Esophagus mucosa (tissue), 1 donor: ENCODE data around the gene RNF11. TPM values are rescaled to one million over a fixed set of nuclear protein-coding genes. Genes with fewer than 3 reads are reported as not detected.

Source experiments
- ATAC-seq: fragments of 200-7000 bp; cut with Tn5 transposase; one replicate; pipeline ENCODE4 v1.9.1; 2020
- total RNA-seq: library from RNA; stranded (reverse); gene quantifications from one replicate; pipeline ENCODE4 v1.2.4, GENCODE V29; 2023
- donor health status: DM: yes; HTN: yes; CAD: no.

RNF11 gene
- total RNA-seq, 1 donor from 2014 or later, result 78.8 TPM

DNA sequence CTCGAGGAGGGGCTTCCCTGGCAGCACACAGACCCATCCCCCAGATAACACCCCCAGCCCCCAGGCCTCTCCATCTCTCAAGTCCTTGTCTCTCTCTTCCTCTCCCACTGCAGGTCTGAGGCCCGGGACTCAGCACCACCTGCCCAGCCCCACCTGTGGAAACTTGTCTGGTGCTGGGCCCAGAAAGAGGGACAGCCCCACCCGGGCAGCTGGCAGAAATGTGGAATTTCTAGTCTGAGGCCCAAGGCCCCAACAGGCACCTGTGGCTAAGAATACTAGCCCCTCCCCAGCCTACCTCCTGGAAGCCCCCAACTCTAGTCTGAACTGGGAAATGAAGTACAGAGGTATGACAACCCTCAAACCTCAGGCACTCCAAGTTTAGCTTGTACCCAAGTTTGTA, 78.9 kb downstream of the RNF11 start:
- peak; percentile 74 for ATAC-seq

DNA sequence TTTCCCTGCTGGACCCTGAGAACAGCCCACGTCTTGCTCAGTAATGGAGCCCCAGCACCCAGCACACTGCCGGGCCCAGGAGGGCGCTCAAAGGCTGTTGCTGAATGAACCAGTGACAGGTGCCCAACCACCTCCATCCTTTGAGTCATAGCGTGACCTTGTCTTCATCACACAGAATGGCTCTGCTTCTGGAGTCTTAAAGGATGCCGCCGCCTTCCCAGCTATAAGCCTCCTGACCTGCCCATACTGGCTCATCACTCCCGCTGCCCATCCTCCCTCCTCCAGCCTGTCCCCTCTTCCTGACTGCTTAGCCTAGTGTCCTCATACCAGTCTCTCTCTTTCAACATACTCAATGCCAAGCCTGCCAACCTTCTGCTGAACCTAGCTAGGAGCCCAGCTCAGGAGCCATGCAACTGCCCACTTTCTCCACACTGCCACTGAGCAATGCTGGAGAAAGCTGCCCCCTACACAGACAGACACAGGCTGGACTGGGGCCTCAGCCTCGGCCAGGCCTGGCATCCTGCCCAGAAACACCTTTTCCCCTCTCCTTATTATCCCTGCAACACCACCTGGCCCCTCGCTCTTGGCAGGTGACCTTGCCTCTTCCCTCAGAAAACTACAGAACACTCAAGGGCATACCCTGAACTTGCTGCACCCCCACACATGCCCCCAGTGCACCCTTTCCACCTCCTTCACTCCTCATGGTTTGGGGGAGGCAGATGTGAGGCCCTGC, 80.2 kb downstream of the RNF11 start:
- ATAC-seq, result peak; percentile 64

DNA sequence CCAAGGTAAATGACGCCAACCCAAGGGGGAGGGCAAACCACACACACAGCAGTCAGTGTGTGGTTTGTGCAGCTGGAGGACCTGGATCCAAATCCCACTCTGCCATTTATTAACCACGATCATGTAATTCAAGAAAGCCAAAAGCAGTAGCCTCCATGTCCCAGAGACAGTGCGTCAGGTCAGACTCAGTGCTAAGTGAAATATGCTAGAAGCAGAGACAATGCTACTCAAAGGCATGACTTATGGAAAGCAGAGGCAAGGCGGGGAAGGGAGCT, 80.7 kb downstream of the RNF11 start:
- no peak for ATAC-seq

DNA sequence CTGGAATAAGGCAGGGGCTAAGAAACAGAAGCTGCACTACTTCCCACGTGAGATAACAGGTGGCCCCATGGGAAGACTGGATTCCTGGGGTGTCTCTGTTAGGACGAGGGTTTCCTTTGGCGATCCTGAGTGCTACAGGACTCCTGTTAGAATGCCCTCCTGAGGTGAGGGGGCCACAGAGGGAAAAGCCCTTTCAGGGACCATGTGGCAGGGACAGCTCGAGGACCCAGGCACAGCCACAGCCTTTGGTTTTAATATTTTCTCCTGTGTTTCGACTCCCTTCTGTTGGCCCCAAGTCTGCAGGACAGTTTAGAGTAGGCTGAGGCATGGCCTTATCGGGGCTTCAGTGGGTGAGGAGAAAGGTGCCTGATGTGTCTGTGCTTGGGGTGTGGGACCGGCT, 81.7 kb downstream of the RNF11 start:
- no peak for ATAC-seq

DNA sequence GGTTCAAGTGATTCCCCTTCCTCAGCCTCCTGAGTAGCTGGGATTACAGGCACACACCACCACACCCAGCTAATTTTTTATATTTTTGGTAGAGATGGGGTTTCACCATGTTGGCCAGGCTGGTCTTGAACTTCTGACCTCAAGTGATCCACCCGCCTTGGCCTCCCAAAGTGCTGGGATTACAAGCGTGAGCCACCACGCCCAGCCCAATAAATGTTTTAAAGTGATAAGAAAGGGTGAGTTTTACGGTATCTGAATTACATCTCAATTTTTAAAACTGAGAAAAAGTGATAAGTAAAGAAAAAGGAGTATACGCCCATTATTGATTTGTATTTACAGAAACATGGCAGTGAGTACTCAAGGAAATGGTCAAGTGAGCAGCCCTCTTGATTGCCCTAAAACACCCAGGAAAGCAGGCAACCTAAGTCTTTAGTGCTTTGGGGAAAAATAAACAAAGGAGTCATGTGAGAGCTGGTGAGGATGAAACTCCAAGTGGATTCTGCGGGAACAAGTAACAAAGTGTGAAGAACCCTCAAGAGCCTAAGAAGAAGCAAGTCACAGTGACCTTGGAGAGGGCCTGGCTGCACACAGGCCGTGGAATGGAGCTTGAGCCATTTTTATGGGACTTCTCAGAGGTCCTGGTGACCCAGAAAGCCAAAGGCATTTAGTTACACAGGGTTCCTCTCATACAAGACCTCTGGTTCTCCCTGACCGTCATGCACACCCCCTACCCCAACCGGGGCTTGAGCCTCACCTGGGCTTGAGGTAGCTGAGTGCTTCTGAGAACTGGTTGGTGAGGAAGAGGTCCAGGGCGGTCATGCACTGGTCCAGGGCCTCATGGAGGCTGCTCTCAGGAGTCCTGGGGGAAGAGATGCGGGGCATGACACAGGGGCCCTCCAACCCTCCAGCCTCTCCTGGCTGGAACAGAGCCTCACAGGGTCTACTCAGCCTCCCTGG, 85.2 kb downstream of the RNF11 start:
- ATAC-seq, result no peak

DNA sequence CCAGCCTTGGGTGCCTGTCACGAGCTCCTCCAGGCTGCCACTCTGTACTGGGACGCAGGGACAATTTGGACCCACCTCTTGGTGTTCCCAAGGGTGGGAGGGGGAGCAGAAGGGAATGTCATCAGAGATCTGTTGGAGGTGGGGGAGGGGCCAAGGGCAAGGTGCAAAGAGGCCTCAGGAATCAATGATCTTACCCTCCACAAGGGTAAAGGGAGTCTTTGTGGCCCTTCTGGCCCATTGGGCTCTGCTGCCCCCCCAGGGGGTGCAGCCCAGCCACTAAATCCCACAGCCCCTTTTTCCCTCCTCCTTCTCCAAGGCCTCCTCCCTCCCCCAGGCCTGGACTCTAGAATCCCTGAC, 85.8 kb downstream of the RNF11 start:
- ATAC-seq, result no peak

DNA sequence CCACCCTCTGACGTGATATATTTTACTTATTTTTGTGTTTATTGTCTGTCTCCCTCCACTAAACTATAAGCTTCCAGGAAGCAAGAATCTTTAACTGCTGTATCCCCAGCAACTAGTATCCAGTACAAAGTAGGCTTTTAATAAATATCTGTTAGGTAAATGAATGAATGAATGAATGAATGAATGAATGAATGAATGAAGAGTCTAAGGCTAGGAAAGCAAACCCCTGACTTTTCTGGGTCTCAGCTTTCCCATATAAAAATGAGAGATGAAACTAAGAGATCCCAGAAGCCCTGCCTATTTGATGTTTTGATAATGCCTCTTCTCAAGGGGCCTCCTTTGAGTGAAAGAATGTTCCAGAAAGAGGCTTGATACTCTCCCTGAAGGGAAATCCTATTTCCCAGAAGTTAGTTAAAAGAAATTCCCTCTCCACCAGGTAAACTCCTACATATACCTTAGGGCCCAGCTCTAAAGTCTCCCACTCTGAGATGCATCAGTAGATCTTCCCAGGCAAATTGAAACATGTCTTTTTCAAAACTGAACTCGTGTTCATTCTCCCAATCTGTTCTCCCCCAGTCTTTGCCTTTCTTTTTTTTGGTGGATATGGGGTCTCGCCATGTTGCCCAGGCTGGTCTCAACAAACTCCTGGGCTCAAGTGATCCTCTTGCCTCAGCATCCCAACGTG, 86.5 kb downstream of the RNF11 start:
- ATAC-seq, result no peak

Other genes with a start within 250 kb of the RNF11 start
- not detected for gene C1orf185, start 134.0 kb upstream of the RNF11 start, total RNA-seq
- gene TTC39A, start 94.3 kb downstream of the RNF11 start, total RNA-seq, result 32.6 TPM